OCI-LY1 (cell line): ENCODE results near the gene PCYT1A.

Experiments
- CTCF ChIP-seq: fragments of 200-600 bp; sonication (generic), shearing (Covaris generic); IDR thresholded peaks from 2 replicates; pipeline ENCODE4 v1.5.1; 2017; ENCODE audit warnings: mild to moderate bottlenecking, antibody characterized with exemption, low read length, moderate library complexity, mixed read lengths
- EZH2 ChIP-seq: fragments of 200-600 bp; sonication (generic), shearing (Covaris generic); IDR thresholded peaks from 2 replicates; pipeline ENCODE4 v1.8.0; 2017; ENCODE audit warnings: borderline replicate concordance, mixed run types, mild to moderate bottlenecking, antibody characterized with exemption, low read length, moderate library complexity, mixed read lengths

- TF ChIP-seq CTCF (no peak), EZH2 (no peak)
These were observed 93.6 kb downstream of the PCYT1A start for GRCh38 chr3:196193736-196194541.
